LNCaP clone FGC (cell line): ENCODE data around the gene HDAC8.
"Not testable (repeated sequence)": the region's sequence is repeated elsewhere in the genome, so short reads cannot be mapped to it uniquely, and the experiment has no call there.

Source experiments
- DNase-seq: peaks from one replicate; pipeline ENCODE4 v3.0.0-alpha.2; 2011; ENCODE audit warnings: low read depth
- H3K4me3 ChIP-seq: 2 replicates; pipeline ENCODE4 v1.5.1; 2011; ENCODE audit warnings: mild to moderate bottlenecking, low read depth, low read length, control low read depth
- CTCF ChIP-seq: IDR thresholded peaks from 2 replicates; pipeline ENCODE4 v1.5.1; 2012; ENCODE audit warnings: mild to moderate bottlenecking; ENCODE audit not compliant: control insufficient read depth, insufficient read depth; ENCODE audit errors: extremely low read depth

HDAC8 gene

GRCh38 chrX:72566448-72566847 lies 6.2 kb downstream of the HDAC8 start:
- TF ChIP-seq CTCF = no peak
- DNase-seq = no peak
- no peak overlapping the region for H3K4me3 ChIP-seq

- not testable (repeated sequence) for DNase-seq, H3K4me3 ChIP-seq
Measured at GRCh38 chrX:72559655-72560054, 13.0 kb downstream of the HDAC8 start.

GRCh38 chrX:72554448-72555140 lies 18.0 kb downstream of the HDAC8 start:
- DNase-seq = no peak
- no peak for TF ChIP-seq CTCF
- H3K4me3 ChIP-seq = no peak overlapping the region

GRCh38 chrX:72552443-72552842 lies 20.2 kb downstream of the HDAC8 start:
- H3K4me3 ChIP-seq, DNase-seq: not testable (repeated sequence)

GRCh38 chrX:72545990-72546389 lies 26.7 kb downstream of the HDAC8 start:
- 0 out of 2 replicates have a peak, but pooled peaks have one; percentile 18 for TF ChIP-seq CTCF
- no peak overlapping the region for H3K4me3 ChIP-seq
- no peak for DNase-seq

GRCh38 chrX:72540318-72540717 lies 32.3 kb downstream of the HDAC8 start:
- no peak overlapping the region for H3K4me3 ChIP-seq
- DNase-seq = no peak

GRCh38 chrX:72539822-72540221 lies 32.8 kb downstream of the HDAC8 start:
- DNase-seq = no peak
- no peak overlapping the region for H3K4me3 ChIP-seq
- no peak for TF ChIP-seq CTCF

More at GRCh38 chrX:72540318-72540717, 32.3 kb downstream of the HDAC8 start:
- TF ChIP-seq CTCF = peak; percentile 34

- no peak for TF ChIP-seq CTCF
- H3K4me3 ChIP-seq = no peak overlapping the region
- DNase-seq = no peak
Measured at GRCh38 chrX:72536542-72536941, 36.1 kb downstream of the HDAC8 start.
